T-cell (primary cell): Measurements from ENCODE around the gene HERC3. TPM values are rescaled to one million over a fixed set of nuclear protein-coding genes. Genes with fewer than 3 reads are reported as not detected.

Source experiments
- ATAC-seq, 4 experiments: fragments of 200-7000 bp in 3 of 4; fragments of 150-1000 bp in 1 of 4; cut with Tn5 transposase; replicated peaks in 1 of 4; 1 replicate in 3 of 4; 2 replicates in 1 of 4; pipeline ENCODE4 v1.10.0; 2021; ENCODE audit warnings: moderate library complexity in 3 of 4, mild to moderate bottlenecking in 2 of 4, moderate number of reproducible peaks in 1 of 4
- CTCF ChIA-PET, 2 donors: fragments of 300-600 bp; sonication (Branson Sonifier 250); formaldehyde crosslinking; loops; one replicate each; lab custom pipeline; 2022; ENCODE audit warnings: antibody characterized with exemption in 2 of 2; lab: Charles Lee
- POLR2A ChIA-PET, 2 donors: fragments of 300-600 bp; sonication (Branson Sonifier 250); formaldehyde crosslinking; loops; one replicate each; lab custom pipeline; 2022; ENCODE audit warnings: antibody characterized with exemption in 2 of 2; lab: Charles Lee
- DNase-seq, 35 experiments: peaks; one replicate each; pipeline versions ENCODE4 v3.0.0 to v3.0.0-alpha.2; 2013 to 2023
- H3K27ac ChIP-seq: one replicate; pipeline ENCODE4 v1.5.1; 2013; ENCODE audit warnings: low read length
- H3K27me3 ChIP-seq, 2 experiments: replicated peaks in 1 of 2; 1 replicate in 1 of 2; 2 replicates in 1 of 2; pipeline versions ENCODE4 v1.6.1 to v1.7.0; 2013; ENCODE audit warnings: low read length in 1 of 2, mixed read lengths in 1 of 2; ENCODE audit not compliant: control insufficient read depth in 2 of 2, insufficient read depth in 2 of 2; ENCODE audit errors: extremely low read depth in 1 of 2
- H3K36me3 ChIP-seq, 2 donors: 1 replicate in 1 of 2; 2 replicates in 1 of 2; pipeline versions ENCODE4 v1.6.1 to v1.7.0; 2013; ENCODE audit warnings: low read length in 1 of 2; ENCODE audit not compliant: control insufficient read depth in 2 of 2, insufficient read depth in 1 of 2; ENCODE audit errors: extremely low read depth in 1 of 2
- H3K4me1 ChIP-seq, 2 experiments: 1 replicate in 1 of 2; 2 replicates in 1 of 2; pipeline versions ENCODE4 v1.6.1 to v1.7.0; 2013; ENCODE audit warnings: low read length in 2 of 2, mixed read lengths in 1 of 2; ENCODE audit not compliant: insufficient read depth in 2 of 2, control insufficient read depth in 1 of 2; ENCODE audit errors: extremely low read depth in 1 of 2
- H3K4me3 ChIP-seq, 2 donors: 1 replicate in 1 of 2; 2 replicates in 1 of 2; pipeline versions ENCODE4 v1.5.1 to v1.7.0; 2013; ENCODE audit warnings: mild to moderate bottlenecking in 2 of 2, low read length in 1 of 2, moderate library complexity in 1 of 2; ENCODE audit not compliant: control insufficient read depth in 1 of 2; ENCODE audit errors: extremely low read depth in 1 of 2
- H3K9me3 ChIP-seq: 2 replicates; pipeline ENCODE4 v1.7.0; 2013
- H3K27ac Mint-ChIP-seq, 2 donors: one replicate each; pipeline ENCODE4 v1.8.0; 2020 to 2021; ENCODE audit warnings: mild to moderate bottlenecking in 2 of 2, mixed read lengths in 2 of 2
- H3K27me3 Mint-ChIP-seq, 2 donors: one replicate each; pipeline ENCODE4 v1.8.0; 2021 to 2022; ENCODE audit warnings: mixed read lengths in 2 of 2
- H3K36me3 Mint-ChIP-seq: one replicate; pipeline ENCODE4 v1.8.0; 2021; ENCODE audit warnings: mixed read lengths
- H3K4me1 Mint-ChIP-seq, 3 donors: one replicate each; pipeline ENCODE4 v1.8.0; 2020 to 2022; ENCODE audit warnings: mixed read lengths in 3 of 3, mild to moderate bottlenecking in 1 of 3
- H3K4me3 Mint-ChIP-seq, 3 donors: one replicate each; pipeline ENCODE4 v1.8.0; 2020 to 2022; ENCODE audit warnings: mild to moderate bottlenecking in 3 of 3, mixed read lengths in 3 of 3, moderate library complexity in 3 of 3
- H3K9me3 Mint-ChIP-seq, 3 donors: one replicate each; pipeline ENCODE4 v1.8.0; 2020 to 2022; ENCODE audit warnings: mixed read lengths in 3 of 3
- WGBS: methylation state at CpG from one replicate; pipeline ENCODE4 v1.1.5; 2013; ENCODE audit warnings: missing lambda C conversion rate; ENCODE audit not compliant: insufficient coverage; 5-methylcytosine and 5-hydroxymethylcytosine counted together
- total RNA-seq, 35 experiments: library from RNA in 6 of 35; stranded (reverse) in 6 of 35; fragments of 120-200 nt in 1 of 35; gene quantifications; one replicate each; pipeline versions ENCODE4 v1.2.1 to v1.2.4 and lab custom pipeline; 2013 to 2026

Gene HERC3
- total RNA-seq, 5 donors from 2014 or later (not counting 1 experiment from before 2014, with no cell fraction given), result 68.4 to 91.5 (median 73.6) TPM

GRCh38 chr4:88673886-88674285, 81.6 kb downstream of the HERC3 start:
- H3K36me3 Mint-ChIP-seq, result peaks cover 58% of the 10 kb centered on the region
- CTCF ChIA-PET, result interaction anchor here (0.5 to 2.0 kb wide), 7 partner anchors 10 to 349 kb away, joined by 3 to 8 read pairs (median 5); no protein-coding TSS in a partner anchor
- Histone ChIP-seq H3K4me3 (no peak overlapping the region), H3K4me1 (no peaks in the 10 kb centered on the region), H3K9me3 (no peaks in the 10 kb centered on the region), H3K27me3 (no peaks in the 10 kb centered on the region), H3K27ac (no peak overlapping the region), H3K36me3 (peaks cover 9 to 54% of the 10 kb centered on the region in 2 donors)
- 100% methylated on average over 1 of the region's 2 CpGs for WGBS
- H3K27me3 Mint-ChIP-seq, result no peaks in the 10 kb centered on the region
- DNase-seq, result no peak
- H3K9me3 Mint-ChIP-seq, result no peaks in the 10 kb centered on the region
- H3K4me3 Mint-ChIP-seq, result no peak overlapping the region
- no peaks in the 10 kb centered on the region for H3K4me1 Mint-ChIP-seq
- H3K27ac Mint-ChIP-seq, result peak overlapping the region in 1 of 2 donors; percentile 5
- no peak for ATAC-seq
- POLR2A ChIA-PET, result no interaction called here

DNA sequence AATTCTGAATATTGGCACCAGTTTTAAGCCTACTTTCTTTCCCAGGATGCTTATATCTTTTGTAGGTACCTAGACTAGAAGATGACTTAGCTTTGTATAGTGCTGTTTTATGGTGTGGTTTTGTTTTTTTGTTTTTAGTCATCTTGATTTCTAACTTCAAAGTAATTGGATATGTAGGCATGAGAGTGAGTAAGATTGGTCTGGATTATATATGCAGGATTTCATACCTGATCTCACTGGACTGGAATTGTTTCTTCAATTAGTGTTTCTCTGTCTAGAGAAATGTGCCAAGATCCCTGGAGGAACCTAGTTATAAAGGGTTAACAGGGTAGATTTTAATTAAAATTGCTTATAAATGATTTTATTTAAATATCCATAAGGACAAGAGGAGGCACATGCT, 82.3 kb downstream of the HERC3 start:
- Mint-ChIP-seq H3K9me3 (no peaks in the 10 kb centered on the region), H3K4me3 (no peak overlapping the region), H3K4me1 (no peaks in the 10 kb centered on the region), H3K27me3 (no peaks in the 10 kb centered on the region), H3K36me3 (peaks cover 60% of the 10 kb centered on the region), H3K27ac (no peak overlapping the region)
- ChIA-PET POLR2A (no interaction called here), CTCF (interaction anchor here in 1 of 2 donors (2.0 kb wide), 1 partner anchor 11 kb away, joined by 7 read pairs; no protein-coding TSS in a partner anchor)
- no peak for ATAC-seq
- no peak overlapping the region for H3K4me3 ChIP-seq
- H3K27me3 ChIP-seq, result no peaks in the 10 kb centered on the region
- H3K36me3 ChIP-seq, result peaks cover 12 to 54% of the 10 kb centered on the region in 2 donors
- no peak overlapping the region for H3K27ac ChIP-seq
- H3K9me3 ChIP-seq, result no peaks in the 10 kb centered on the region
- no peaks in the 10 kb centered on the region for H3K4me1 ChIP-seq
- no peak for DNase-seq

DNA sequence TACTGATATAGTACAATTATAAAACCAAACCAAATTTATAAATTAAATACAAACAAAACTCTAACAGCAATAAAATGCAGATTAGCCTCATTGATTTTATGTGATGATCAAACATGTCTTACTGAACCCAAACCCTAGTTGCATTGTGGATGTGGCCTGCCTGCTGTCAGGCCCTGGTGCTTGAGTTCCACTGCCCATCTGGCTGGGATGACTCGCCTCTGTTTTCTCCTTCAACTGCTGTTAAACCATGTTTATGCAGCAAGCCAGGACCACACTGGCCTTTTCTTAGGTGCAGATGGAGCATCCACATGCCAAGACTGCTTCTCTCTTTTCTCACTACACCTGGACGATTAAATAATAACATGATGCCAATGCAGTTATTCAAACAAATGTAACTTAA, 82.7 kb downstream of the HERC3 start:
- no peak overlapping the region for H3K4me3 ChIP-seq
- no peaks in the 10 kb centered on the region for H3K4me1 Mint-ChIP-seq
- DNase-seq (no peak), ATAC-seq (no peak)
- no peak overlapping the region for H3K27ac ChIP-seq
- ChIA-PET POLR2A (no interaction called here), CTCF (no interaction called here)
- no peaks in the 10 kb centered on the region for H3K4me1 ChIP-seq
- peaks cover 12 to 53% of the 10 kb centered on the region in 2 donors for H3K36me3 ChIP-seq
- H3K9me3 Mint-ChIP-seq, result no peaks in the 10 kb centered on the region
- H3K9me3 ChIP-seq, result no peaks in the 10 kb centered on the region
- no peak overlapping the region for H3K27ac Mint-ChIP-seq
- 100% methylated on average over 1 of the region's 2 CpGs for WGBS
- H3K27me3 ChIP-seq, result no peaks in the 10 kb centered on the region
- peaks cover 61% of the 10 kb centered on the region for H3K36me3 Mint-ChIP-seq
- H3K27me3 Mint-ChIP-seq, result no peaks in the 10 kb centered on the region
- H3K4me3 Mint-ChIP-seq, result no peak overlapping the region

DNA sequence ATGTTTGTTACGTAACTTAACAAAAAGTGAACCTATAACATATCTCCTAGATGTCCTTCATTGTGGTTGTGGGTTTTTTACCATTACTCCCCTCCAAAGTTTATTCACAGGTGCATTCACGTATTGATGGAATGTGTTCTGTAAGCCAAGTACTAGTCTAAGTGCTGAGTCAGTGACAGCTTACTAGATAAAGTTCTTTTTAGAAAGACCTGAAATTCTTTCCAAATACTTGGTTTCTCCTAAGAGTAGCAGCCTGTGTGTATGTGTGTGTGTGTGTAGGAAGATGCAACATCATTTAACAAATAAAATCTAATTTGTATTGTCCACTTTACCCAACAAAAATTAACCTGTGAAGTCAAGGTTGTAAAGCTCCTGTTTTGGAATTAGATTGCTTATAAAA, 83.3 kb downstream of the HERC3 start:
- no peaks in the 10 kb centered on the region for H3K27me3 Mint-ChIP-seq
- H3K27me3 ChIP-seq, result no peaks in the 10 kb centered on the region
- no peaks in the 10 kb centered on the region for H3K9me3 Mint-ChIP-seq
- peaks cover 10 to 54% of the 10 kb centered on the region in 2 donors for H3K36me3 ChIP-seq
- H3K36me3 Mint-ChIP-seq, result peaks cover 60% of the 10 kb centered on the region
- no peak overlapping the region for H3K27ac Mint-ChIP-seq
- H3K4me1 ChIP-seq, result no peaks in the 10 kb centered on the region
- H3K4me1 Mint-ChIP-seq, result no peaks in the 10 kb centered on the region
- DNase-seq, result no peak
- no peaks in the 10 kb centered on the region for H3K9me3 ChIP-seq
- H3K27ac ChIP-seq, result no peak overlapping the region
- no CpG with 5 or more reads among the region's 2 CpGs for WGBS
- no peak for ATAC-seq
- H3K4me3 Mint-ChIP-seq, result no peak overlapping the region
- ChIA-PET POLR2A (no interaction called here), CTCF (interaction anchor here in 1 of 2 donors (0.5 kb wide), 1 partner anchor 80 kb away, joined by 3 read pairs; no protein-coding TSS in a partner anchor)
- H3K4me3 ChIP-seq, result no peak overlapping the region

- H3K36me3 ChIP-seq, result peaks cover 9 to 62% of the 10 kb centered on the region in 2 donors
- Mint-ChIP-seq H3K9me3 (peaks cover 0 to 2% (median 0%) of the 10 kb centered on the region in 3 donors), H3K4me1 (no peaks in the 10 kb centered on the region), H3K27me3 (no peaks in the 10 kb centered on the region), H3K4me3 (no peak overlapping the region), H3K36me3 (peaks cover 79% of the 10 kb centered on the region), H3K27ac (no peak overlapping the region)
- POLR2A ChIA-PET, result no interaction called here
- ATAC-seq (no peak), DNase-seq (no peak)
- H3K27ac ChIP-seq, result no peak overlapping the region
- CTCF ChIA-PET, result no interaction called here
- H3K27me3 ChIP-seq, result no peaks in the 10 kb centered on the region
- H3K4me1 ChIP-seq, result no peaks in the 10 kb centered on the region
- 67% methylated on average over 2 of the region's 5 CpGs for WGBS
- H3K9me3 ChIP-seq, result no peaks in the 10 kb centered on the region
- H3K4me3 ChIP-seq, result no peak overlapping the region
Observed at GRCh38 chr4:88681209-88681608, 88.9 kb downstream of the HERC3 start.

- Histone ChIP-seq H3K27ac (no peak overlapping the region), H3K27me3 (no peaks in the 10 kb centered on the region), H3K9me3 (no peaks in the 10 kb centered on the region), H3K4me1 (no peaks in the 10 kb centered on the region), H3K36me3 (peaks cover 4 to 63% of the 10 kb centered on the region in 2 donors), H3K4me3 (no peak overlapping the region)
- Mint-ChIP-seq H3K27ac (peak overlapping the region; percentile 3 to 37), H3K9me3 (no peaks in the 10 kb centered on the region), H3K27me3 (no peaks in the 10 kb centered on the region), H3K4me1 (peaks cover 0 to 4% (median 0%) of the 10 kb centered on the region in 3 donors), H3K4me3 (no peak overlapping the region), H3K36me3 (peaks cover 50% of the 10 kb centered on the region)
- DNase-seq (no peak), ATAC-seq (no peak)
- POLR2A ChIA-PET, result no interaction called here
- CTCF ChIA-PET, result interaction anchor here in 1 of 2 donors (0.7 to 1.2 kb wide), 2 partner anchors 17 to 151 kb away, joined by 3 read pairs; no protein-coding TSS in a partner anchor
- WGBS, result 100% methylated on average over 2 of the region's 3 CpGs
Observed at GRCh38 chr4:88690355-88690754, 98.1 kb downstream of the HERC3 start.
